C4-2B (cell line): ENCODE data around the gene GSDME.

Experiments
- CTCF ChIP-seq: fragments of 450-650 bp; conservative IDR thresholded peaks from 2 replicates; pipeline ENCODE4 v1.5.1; 2017; ENCODE audit warnings: mild to moderate bottlenecking
- ZFX ChIP-seq: fragments of 450-650 bp; IDR thresholded peaks from 2 replicates; pipeline ENCODE4 v1.6.1; 2017

GRCh38 chr7:24798261-24798660 lies 41.0 kb upstream of the GSDME start:
- TF ChIP-seq CTCF (no peak), ZFX (no peak)
